ENCODE data around the gene SLC44A3.
A peak's percentile ranks its signal among the peaks of the same experiment; 100 is the strongest.

Gene SLC44A3

GRCh38 chr1:94912263-94913184 is 92.4 kb downstream of the SLC44A3 start:
- no peak for DNase-seq

DNA sequence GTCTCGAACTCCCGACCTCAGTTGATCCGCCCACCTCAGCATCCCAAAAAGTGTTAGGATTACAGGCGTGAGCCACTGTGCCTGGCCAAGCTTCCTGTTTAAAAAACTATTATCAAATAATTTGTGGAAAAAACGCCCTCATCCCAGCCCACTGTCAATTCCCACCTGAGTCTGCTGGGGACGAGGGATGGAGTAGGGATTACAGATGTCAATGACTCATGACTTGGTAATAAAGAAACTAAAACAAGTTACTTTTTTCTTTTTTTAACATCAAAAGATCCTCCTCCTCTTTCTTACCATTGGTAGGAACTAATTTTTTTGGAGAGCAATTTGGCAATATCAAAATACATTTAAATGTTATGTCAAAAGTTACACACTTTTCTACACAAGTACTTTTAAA is 97.1 kb downstream of the SLC44A3 start:
- no peak for DNase-seq

GRCh38 chr1:94919241-94920030 is 99.3 kb downstream of the SLC44A3 start:
- DNase-seq = no peak

GRCh38 chr1:94920061-94920460 is 99.9 kb downstream of the SLC44A3 start:
- no peak for DNase-seq

DNA sequence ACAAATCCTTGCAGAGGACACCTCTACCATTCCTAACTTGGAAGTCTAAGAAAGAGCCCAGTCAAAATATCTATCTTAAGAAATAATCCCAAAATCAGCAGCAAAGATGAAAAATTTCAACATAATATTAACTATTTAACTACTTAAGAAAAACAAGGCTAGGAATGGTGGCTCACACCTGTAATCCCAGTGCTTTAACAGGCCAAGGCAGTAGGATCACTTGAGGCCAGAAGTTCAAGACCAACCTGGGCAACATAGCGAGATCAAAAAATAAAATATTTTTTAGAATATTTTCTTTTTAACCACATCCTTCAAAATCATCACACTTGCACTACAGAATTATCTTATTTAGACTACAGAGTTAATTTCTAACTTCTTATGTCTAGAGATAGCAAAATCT is 101.8 kb downstream of the SLC44A3 start:
- DNase-seq = no peak

DNA sequence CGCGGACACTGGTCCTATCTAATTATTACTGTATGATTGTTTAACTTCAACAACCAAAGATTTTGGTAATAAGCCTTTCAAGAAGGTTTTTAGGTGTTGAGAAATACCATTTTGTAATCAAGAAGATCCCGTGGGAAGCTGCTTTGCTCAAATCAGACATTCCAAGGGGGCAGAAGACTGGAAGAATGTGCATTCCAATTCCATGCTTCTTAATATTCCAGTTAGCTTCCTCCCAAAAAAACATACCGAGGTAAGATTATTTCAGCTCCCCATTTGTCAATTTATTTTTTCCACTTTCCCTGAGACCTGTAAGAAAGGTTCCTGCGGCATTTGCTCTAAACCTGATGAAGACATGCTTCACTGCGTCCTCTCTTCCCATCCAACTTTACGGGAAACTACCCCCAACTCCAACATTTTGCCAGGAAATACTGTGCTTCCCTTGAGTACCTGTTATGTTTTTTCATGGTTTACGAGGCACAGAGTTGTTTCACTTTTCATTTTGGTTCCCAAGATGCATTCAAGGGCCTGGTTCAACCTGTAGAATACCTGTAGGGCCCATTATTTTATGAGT is 102.7 kb downstream of the SLC44A3 start:
- no peak for DNase-seq

GRCh38 chr1:94925004-94925403 is 104.8 kb downstream of the SLC44A3 start:
- DNase-seq = no peak

GRCh38 chr1:94925561-94926125 is 105.5 kb downstream of the SLC44A3 start:
- DNase-seq = no peak

DNA sequence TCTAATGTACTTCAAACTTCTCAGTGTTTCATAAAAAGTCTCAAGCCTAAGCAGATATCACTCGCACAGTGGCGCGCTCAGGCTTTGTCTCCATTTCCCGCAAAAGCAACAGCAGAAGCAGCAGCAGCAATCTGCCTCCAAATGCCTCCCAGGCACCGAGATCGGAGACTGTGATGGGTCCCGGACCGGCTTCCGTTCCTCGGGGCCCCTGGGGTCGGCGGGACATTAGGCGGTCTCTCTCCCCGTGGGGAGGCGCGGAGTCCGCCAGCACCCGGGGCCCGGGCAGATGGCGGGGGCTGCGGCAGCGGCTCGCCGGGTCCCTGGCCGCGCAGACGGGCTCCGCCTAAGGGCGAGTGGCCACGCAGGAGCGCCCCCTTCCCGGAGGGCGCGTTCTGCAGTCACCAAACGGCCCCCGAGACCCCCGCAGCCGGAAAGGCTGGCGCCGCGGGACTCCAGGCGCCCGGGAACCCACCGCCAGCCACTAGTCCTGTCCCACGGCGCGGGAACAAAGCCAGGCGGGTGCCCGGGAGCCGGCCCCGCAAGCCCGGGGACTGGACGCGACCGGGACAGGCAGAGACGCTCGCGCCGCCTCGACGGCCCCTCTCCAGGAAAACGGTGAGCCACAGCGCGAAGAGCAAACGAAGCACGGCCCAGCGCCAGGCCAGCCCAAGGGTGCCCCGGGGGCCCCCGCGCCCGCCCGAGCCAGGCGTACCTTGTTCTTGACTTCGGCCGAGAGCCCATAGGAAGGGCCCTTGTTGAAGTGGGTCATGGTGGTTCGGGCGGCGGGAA is 106.2 kb downstream of the SLC44A3 start:
- peak; percentile 32 for DNase-seq

DNA sequence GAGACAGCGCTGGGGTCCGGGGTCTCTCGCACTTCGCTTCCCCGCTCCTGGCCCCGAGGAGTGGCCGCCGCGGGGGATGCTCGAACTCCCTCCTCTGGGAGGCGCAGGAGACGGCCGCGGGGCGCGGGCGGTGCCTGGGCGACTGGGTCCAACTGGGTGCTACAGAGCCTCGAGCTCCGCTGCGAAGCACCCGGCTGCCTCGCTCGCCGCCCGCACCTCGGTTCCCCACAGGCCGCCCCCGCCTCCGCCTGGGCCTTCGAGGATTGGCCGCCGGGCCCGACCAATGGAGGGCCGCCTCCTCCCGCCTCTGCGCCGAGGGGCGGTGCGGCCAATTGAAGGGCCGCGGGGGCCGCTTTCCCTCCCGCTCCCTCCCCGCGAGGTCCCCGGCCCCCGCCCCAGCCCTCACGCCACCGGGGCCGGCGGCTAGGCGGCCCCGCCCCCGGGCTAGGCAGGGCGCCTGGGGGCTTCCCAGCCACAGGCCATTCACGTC is 106.8 kb downstream of the SLC44A3 start, which contains the start of gene CNN3:
CNN3 (minus strand) TSS at position 196 of the 490 bp plus-strand sequence. CDS start 216 bp downstream, outside the sequence.
- peak; percentile 60 for DNase-seq

GRCh38 chr1:94927405-94928175 is 107.4 kb downstream of the SLC44A3 start:
- no peak for DNase-seq

DNA sequence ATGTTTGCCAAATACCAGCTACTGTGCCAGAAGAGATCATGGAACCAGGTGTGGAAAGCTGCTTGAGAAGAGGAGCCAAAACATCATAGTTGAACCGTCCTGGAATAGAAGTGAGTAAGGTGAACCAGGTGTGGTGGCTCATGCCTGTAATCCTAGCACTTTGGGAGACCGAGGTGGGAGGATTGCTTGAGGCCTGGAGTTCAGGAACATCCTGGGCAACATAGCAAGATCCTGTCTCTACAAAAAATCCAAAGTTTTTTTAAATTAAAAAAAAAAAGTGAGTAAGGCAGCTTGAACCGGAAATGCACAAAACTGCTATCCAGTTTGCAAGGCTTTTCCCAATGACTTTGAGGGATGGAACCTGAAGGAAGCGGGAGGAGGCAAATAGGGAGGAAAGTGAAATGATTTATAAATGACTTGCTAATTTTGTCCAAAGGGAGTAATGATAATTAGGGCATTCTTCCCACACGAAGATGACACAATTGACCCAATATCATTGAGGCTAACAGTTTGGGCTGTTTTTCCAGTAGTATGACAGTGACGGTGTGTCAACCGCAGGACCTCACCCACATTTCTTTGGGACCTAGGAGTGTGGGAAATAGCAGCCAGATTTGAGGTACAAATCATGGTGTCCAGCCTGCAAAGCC is 108.3 kb downstream of the SLC44A3 start:
- no peak for DNase-seq

GRCh38 chr1:94929351-94930217 is 109.4 kb downstream of the SLC44A3 start:
- no peak for DNase-seq

GRCh38 chr1:94931254-94931841 is 111.2 kb downstream of the SLC44A3 start:
- no peak for DNase-seq

DNA sequence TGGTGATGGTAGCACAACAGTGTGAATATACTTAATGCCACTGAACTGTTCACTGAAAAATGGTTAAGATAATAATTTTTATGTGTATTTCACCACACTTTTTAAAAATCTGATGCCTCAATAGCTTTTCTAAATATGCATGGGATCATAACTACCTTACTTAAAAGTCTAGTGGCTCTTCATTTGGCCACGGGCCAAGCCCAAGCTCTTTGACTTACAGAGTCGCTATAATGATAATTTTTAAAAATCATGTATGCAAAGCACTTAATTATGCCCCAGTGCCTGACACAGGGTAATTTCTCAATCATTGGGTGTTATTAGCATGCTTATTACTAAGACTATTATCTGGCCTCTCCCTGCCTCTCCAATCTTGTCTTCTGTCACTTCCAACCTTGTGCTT is 114.4 kb downstream of the SLC44A3 start:
- DNase-seq = no peak

GRCh38 chr1:94935034-94935433 is 114.9 kb downstream of the SLC44A3 start:
- DNase-seq = no peak

DNA sequence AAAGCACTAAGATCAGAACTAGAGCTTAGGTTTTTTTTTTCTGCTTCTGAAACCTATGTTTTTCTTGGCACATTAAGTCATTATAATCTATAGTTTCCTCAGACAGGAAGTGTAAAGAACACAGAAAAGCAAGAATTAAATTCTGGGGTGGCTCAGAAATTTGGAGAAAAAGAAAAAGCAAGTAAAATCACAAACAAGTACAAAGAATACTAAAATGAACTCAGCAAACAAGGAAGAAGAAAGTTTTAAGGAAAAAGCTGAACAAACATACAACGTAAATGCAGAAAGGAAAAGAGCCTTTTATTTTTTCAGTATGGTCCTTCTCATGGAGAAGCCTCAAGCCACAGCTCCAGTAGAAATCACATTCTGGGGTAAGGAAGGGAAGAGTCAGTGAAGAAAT is 115.3 kb downstream of the SLC44A3 start:
- no peak for DNase-seq

GRCh38 chr1:94936861-94937620 is 116.9 kb downstream of the SLC44A3 start:
- no peak for DNase-seq

DNA sequence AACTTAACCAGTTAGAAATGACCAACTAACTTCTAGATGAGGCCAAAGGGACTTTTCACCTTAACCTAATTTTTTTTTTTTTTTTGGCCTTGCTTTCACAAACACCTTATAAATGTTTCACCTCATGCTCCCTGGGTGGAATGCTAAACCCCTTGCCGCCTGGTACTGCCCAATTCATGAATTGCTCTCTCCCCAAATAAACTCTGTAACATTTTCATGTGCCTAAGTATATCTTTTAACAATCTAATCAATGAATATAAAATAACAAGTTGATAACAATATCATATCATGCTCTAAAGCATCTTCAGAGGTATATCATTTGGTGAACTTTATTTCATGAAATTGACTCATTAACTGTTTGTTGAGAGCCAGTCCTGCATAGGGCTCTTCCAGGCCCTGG is 117.7 kb downstream of the SLC44A3 start:
- no peak for DNase-seq

All from activated CD4-positive, CD25-positive, alpha-beta regulatory T cell treated with anti-CD3 and anti-CD28 coated beads, Interleukin-2, amount 50 U/mL, for 72 hours (primary cell).